PC-9 (cell line): ENCODE measurements around the gene OR2B2. TPM values are rescaled to one million over a fixed set of nuclear protein-coding genes. Genes with fewer than 3 reads are reported as not detected.
"Not testable (repeated sequence)": the region's sequence is repeated elsewhere in the genome, so short reads cannot be mapped to it uniquely, and the experiment has no call there.

ENCODE experiments used
- BruUV-seq: library from RNA; stranded (reverse); fragments of 400-500 nt; replicated peaks from 2 replicates; lab custom pipeline; 2021; lab: Mats Ljungman, UMichigan
- CTCF ChIA-PET: fragments of 300-600 bp; sonication (Branson Sonifier 250); formaldehyde crosslinking; loops from one replicate; lab custom pipeline; 2022; ENCODE audit warnings: antibody characterized with exemption; lab: Charles Lee
- POLR2A ChIA-PET: fragments of 300-600 bp; sonication (Branson Sonifier 250); formaldehyde crosslinking; loops from one replicate; lab custom pipeline; 2022; ENCODE audit warnings: antibody characterized with exemption; ENCODE audit not compliant: unreplicated experiment; lab: Charles Lee
- DNase-seq, 2 experiments: peaks; one replicate each; pipeline versions ENCODE4 v3.0.0 to v3.0.0-alpha.2; 2015 to 2022; ENCODE audit warnings: mixed read lengths in 1 of 2
- H2AFZ ChIP-seq: fragments of 200-600 bp; sonication (generic); 2 replicates; pipeline ENCODE4 v1.8.1; 2017; ENCODE audit warnings: antibody characterized with exemption
- H3F3A ChIP-seq: fragments of 200-600 bp; sonication (generic); 2 replicates; pipeline ENCODE4 v1.8.1; 2017; ENCODE audit warnings: antibody characterized with exemption, mild to moderate bottlenecking, low read depth; ENCODE audit not compliant: insufficient read depth
- H3K27ac ChIP-seq: fragments of 200-600 bp; sonication (generic); 2 replicates; pipeline ENCODE4 v1.6.1; 2016; ENCODE audit warnings: mixed run types
- H3K27me3 ChIP-seq: fragments of 200-600 bp; sonication (generic); 2 replicates; pipeline ENCODE4 v1.6.1; 2016; ENCODE audit warnings: low read depth, mixed run types; ENCODE audit not compliant: insufficient read depth
- H3K36me3 ChIP-seq: fragments of 200-600 bp; sonication (generic); 2 replicates; pipeline ENCODE4 v1.6.1; 2016; ENCODE audit warnings: low read depth, mixed run types
- H3K4me1 ChIP-seq: fragments of 200-600 bp; sonication (generic); replicated peaks from 2 replicates; pipeline ENCODE4 v1.6.1; 2016; ENCODE audit warnings: mixed run types; ENCODE audit not compliant: insufficient read depth
- H3K4me2 ChIP-seq: fragments of 200-600 bp; sonication (generic); 2 replicates; pipeline ENCODE4 v1.6.1; 2017; ENCODE audit warnings: mixed run types
- H3K4me3 ChIP-seq: fragments of 200-600 bp; sonication (generic); 2 replicates; pipeline ENCODE4 v1.6.1; 2016; ENCODE audit warnings: mixed run types
- H3K79me2 ChIP-seq: fragments of 200-600 bp; sonication (generic); 2 replicates; pipeline ENCODE4 v1.6.1; 2017; ENCODE audit warnings: low read depth, mixed run types
- H3K9me2 ChIP-seq: fragments of 200-600 bp; sonication (generic); 2 replicates; pipeline ENCODE4 v1.8.1; 2017; ENCODE audit warnings: mild to moderate bottlenecking; ENCODE audit not compliant: insufficient read depth
- H3K9me3 ChIP-seq: fragments of 200-600 bp; sonication (generic); 2 replicates; pipeline ENCODE4 v1.8.1; 2016; ENCODE audit warnings: low read depth; ENCODE audit not compliant: insufficient read depth
- H4K20me1 ChIP-seq: fragments of 200-600 bp; sonication (generic); 2 replicates; pipeline ENCODE4 v1.8.1; 2017; ENCODE audit not compliant: insufficient read depth
- CTCF ChIP-seq: fragments of 200-600 bp; sonication (generic); conservative IDR thresholded peaks from 2 replicates; pipeline ENCODE4 v1.6.1; 2017; ENCODE audit warnings: mixed run types, antibody characterized with exemption, mild to moderate bottlenecking, moderate library complexity
- EZH2 ChIP-seq: fragments of 200-600 bp; sonication (generic); IDR thresholded peaks from 2 replicates; pipeline ENCODE4 v1.8.0; 2017; ENCODE audit warnings: antibody characterized with exemption, low read depth
- intact Hi-C: fragments of 100-400 bp; cut with micrococcal nuclease; formaldehyde crosslinking; loops from one replicate; pipeline ENCODE4 v1.10.0; 2022; ENCODE audit not compliant: unreplicated experiment
- total RNA-seq: library from RNA; stranded (reverse); gene quantifications from 2 replicates; pipeline ENCODE4 v1.2.3, GENCODE V29; 2021

The OR2B2 gene
- total RNA-seq, 1 experiment from 2014 or later: not detected

GRCh38 chr6:27951040-27951439 is 38.8 kb upstream of the OR2B2 start:
- Histone ChIP-seq H3F3A (no peaks in the 10 kb centered on the region), H3K9me2 (no peaks in the 10 kb centered on the region), H4K20me1 (no peaks in the 10 kb centered on the region), H3K9me3 (no peaks in the 10 kb centered on the region), H3K36me3 (no peaks in the 10 kb centered on the region), H3K4me1 (no peaks in the 10 kb centered on the region), H3K27me3 (no peaks in the 10 kb centered on the region), H3K27ac (no peak overlapping the region), H3K79me2 (no peaks in the 10 kb centered on the region), H3K4me3 (no peak overlapping the region), H3K4me2 (no peak overlapping the region), H2AFZ (no peak overlapping the region)
- ChIA-PET CTCF (no interaction called here), POLR2A (no interaction called here)
- intact Hi-C loops: no loop called here
- DNase-seq: no peak
- TF ChIP-seq EZH2 (no peak), CTCF (no peak)
- no TSS peak for BruUV-seq

GRCh38 chr6:27948237-27948636 is 36.0 kb upstream of the OR2B2 start:
- Histone ChIP-seq H3K27ac (no peak overlapping the region), H3K9me2 (no peaks in the 10 kb centered on the region), H3K4me2 (no peak overlapping the region), H3F3A (no peaks in the 10 kb centered on the region), H3K9me3 (no peaks in the 10 kb centered on the region), H2AFZ (no peak overlapping the region), H3K79me2 (no peaks in the 10 kb centered on the region), H3K4me3 (no peak overlapping the region), H3K27me3 (no peaks in the 10 kb centered on the region), H3K36me3 (no peaks in the 10 kb centered on the region), H4K20me1 (no peaks in the 10 kb centered on the region), H3K4me1 (no peaks in the 10 kb centered on the region)
- BruUV-seq: no TSS peak
- DNase-seq: no peak
- ChIA-PET CTCF (no interaction called here), POLR2A (no interaction called here)
- intact Hi-C loops: no loop called here
- TF ChIP-seq EZH2: no peak
- TF ChIP-seq CTCF: no peak

GRCh38 chr6:27943072-27943471 is 30.9 kb upstream of the OR2B2 start:
- H3K27ac ChIP-seq, H3K4me1 ChIP-seq, BruUV-seq, H3K4me3 ChIP-seq, H3K27me3 ChIP-seq, H3K4me2 ChIP-seq, H3K79me2 ChIP-seq, H3K9me2 ChIP-seq, H4K20me1 ChIP-seq, H2AFZ ChIP-seq, CTCF ChIA-PET, H3F3A ChIP-seq, DNase-seq, H3K36me3 ChIP-seq, POLR2A ChIA-PET, intact Hi-C loops, H3K9me3 ChIP-seq: not testable (repeated sequence)

GRCh38 chr6:27940766-27941165 is 28.6 kb upstream of the OR2B2 start:
- no peaks in the 10 kb centered on the region for H3K4me1 ChIP-seq
- H3K4me3 ChIP-seq: no peak overlapping the region
- ChIA-PET POLR2A (no interaction called here), CTCF (no interaction called here)
- no TSS peak for BruUV-seq
- no peaks in the 10 kb centered on the region for H3K36me3 ChIP-seq
- H3K27ac ChIP-seq: no peak overlapping the region
- H3K9me2 ChIP-seq: no peaks in the 10 kb centered on the region
- intact Hi-C loops: no loop called here
- H3K79me2 ChIP-seq: no peaks in the 10 kb centered on the region
- no peak overlapping the region for H2AFZ ChIP-seq
- TF ChIP-seq EZH2 (no peak), CTCF (no peak)
- no peaks in the 10 kb centered on the region for H3F3A ChIP-seq
- no peak overlapping the region for H3K4me2 ChIP-seq
- no peaks in the 10 kb centered on the region for H3K9me3 ChIP-seq
- H3K27me3 ChIP-seq: no peaks in the 10 kb centered on the region
- no peak for DNase-seq
- H4K20me1 ChIP-seq: no peaks in the 10 kb centered on the region
